Astrocyte (in vitro differentiated cells and primary cell): Measurements from ENCODE around the gene CCL22.

Source experiments
- EZH2 ChIP-seq: IDR thresholded peaks from 2 replicates; pipeline ENCODE4 v1.6.1; 2012; ENCODE audit warnings: mild to moderate bottlenecking, low read length, inconsistent platforms; ENCODE audit not compliant: insufficient read depth
- TF ChIP-seq, protein P1 (sequence below): IDR thresholded peaks from 2 replicates; pipeline ENCODE4 v1.5.1; 2011; ENCODE audit warnings: low read depth, mild to moderate bottlenecking, inconsistent platforms, low read length, moderate library complexity; ENCODE audit not compliant: insufficient read depth

DNA sequence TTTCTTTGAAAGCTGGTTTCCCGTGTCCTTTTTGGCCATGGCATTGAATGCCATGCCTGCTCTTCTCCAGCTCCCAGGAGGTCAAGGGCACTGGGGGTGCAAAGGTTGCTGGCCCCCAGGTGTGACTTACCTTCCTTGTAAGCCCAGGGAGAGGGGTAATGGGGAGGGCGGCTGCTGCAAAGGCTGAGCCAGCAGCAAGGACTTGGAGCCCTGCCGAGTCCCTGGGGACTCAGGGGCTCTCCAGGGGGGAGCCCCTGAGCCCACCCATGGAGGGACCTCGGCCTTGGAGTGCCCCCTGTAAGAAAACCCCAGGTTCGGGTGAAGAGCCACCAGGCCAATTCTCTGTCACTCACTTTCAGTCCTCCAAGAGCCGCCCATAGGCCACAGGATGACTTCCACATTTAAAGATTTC is 5.9 kb upstream of the CCL22 start:
- TF ChIP-seq, protein P1, sequence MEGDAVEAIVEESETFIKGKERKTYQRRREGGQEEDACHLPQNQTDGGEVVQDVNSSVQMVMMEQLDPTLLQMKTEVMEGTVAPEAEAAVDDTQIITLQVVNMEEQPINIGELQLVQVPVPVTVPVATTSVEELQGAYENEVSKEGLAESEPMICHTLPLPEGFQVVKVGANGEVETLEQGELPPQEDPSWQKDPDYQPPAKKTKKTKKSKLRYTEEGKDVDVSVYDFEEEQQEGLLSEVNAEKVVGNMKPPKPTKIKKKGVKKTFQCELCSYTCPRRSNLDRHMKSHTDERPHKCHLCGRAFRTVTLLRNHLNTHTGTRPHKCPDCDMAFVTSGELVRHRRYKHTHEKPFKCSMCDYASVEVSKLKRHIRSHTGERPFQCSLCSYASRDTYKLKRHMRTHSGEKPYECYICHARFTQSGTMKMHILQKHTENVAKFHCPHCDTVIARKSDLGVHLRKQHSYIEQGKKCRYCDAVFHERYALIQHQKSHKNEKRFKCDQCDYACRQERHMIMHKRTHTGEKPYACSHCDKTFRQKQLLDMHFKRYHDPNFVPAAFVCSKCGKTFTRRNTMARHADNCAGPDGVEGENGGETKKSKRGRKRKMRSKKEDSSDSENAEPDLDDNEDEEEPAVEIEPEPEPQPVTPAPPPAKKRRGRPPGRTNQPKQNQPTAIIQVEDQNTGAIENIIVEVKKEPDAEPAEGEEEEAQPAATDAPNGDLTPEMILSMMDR, result no peak
- no peak for TF ChIP-seq EZH2
